Measurements from ENCODE around the gene ACVR1B. TPM values are rescaled to one million over a fixed set of nuclear protein-coding genes. Genes with fewer than 3 reads are reported as not detected.

ACVR1B gene
- total RNA-seq, 1 experiment from 2014 or later, result 13.4 TPM

GRCh38 chr12:51959921-51960320, 8.4 kb downstream of the ACVR1B start:
- no peaks in the 10 kb centered on the region for H3K9me2 ChIP-seq (ENCODE audit: insufficient read depth)
- H3K27ac ChIP-seq, result no peak overlapping the region
- peaks cover 3% of the 10 kb centered on the region; the same call in 1 of the 2 replicates for H4K20me1 ChIP-seq (ENCODE audit: insufficient read depth)
- H3K9me3 ChIP-seq (ENCODE audit: insufficient read depth, low read depth), result no peaks in the 10 kb centered on the region
- TF ChIP-seq EZH2 (IDR thresholded peaks at IDR 0.05; ENCODE audit: low read depth) (no peak), CTCF (conservative IDR thresholded peaks at IDR 0.05) (no peak)
- H2AFZ ChIP-seq, result no peak overlapping the region
- H3K4me3 ChIP-seq, result no peak overlapping the region
- no peaks in the 10 kb centered on the region; the same call in 1 of the 2 replicates for H3K36me3 ChIP-seq (ENCODE audit: low read depth)
- no TSS peak for BruUV-seq (replicated peaks)
- no peak overlapping the region for H3K4me2 ChIP-seq
- intact Hi-C loops (cut with micrococcal nuclease; ENCODE audit: unreplicated experiment), result no loop called here
- ChIA-PET CTCF (no interaction called here), POLR2A (ENCODE audit: unreplicated experiment) (no interaction called here)
- H3K79me2 ChIP-seq (ENCODE audit: low read depth), result peaks cover 31% of the 10 kb centered on the region
- DNase-seq, result no peak
- H3F3A ChIP-seq (ENCODE audit: insufficient read depth, low read depth), result no peaks in the 10 kb centered on the region; the same call in 1 of the 2 replicates
- H3K4me1 ChIP-seq (replicated peaks; ENCODE audit: insufficient read depth), result peaks cover 8% of the 10 kb centered on the region
- H3K27me3 ChIP-seq (ENCODE audit: insufficient read depth, low read depth), result no peaks in the 10 kb centered on the region

- peaks cover 2% of the 10 kb centered on the region; the same call in 1 of the 2 replicates for H3K4me1 ChIP-seq (replicated peaks; ENCODE audit: insufficient read depth)
- no peaks in the 10 kb centered on the region for H3K9me2 ChIP-seq (ENCODE audit: insufficient read depth)
- H3K36me3 ChIP-seq (ENCODE audit: low read depth), result no peaks in the 10 kb centered on the region; the same call in 1 of the 2 replicates
- no peak overlapping the region for H3K4me3 ChIP-seq
- ChIA-PET CTCF (no interaction called here), POLR2A (ENCODE audit: unreplicated experiment) (no interaction called here)
- TF ChIP-seq CTCF (conservative IDR thresholded peaks at IDR 0.05) (no peak), EZH2 (IDR thresholded peaks at IDR 0.05; ENCODE audit: low read depth) (no peak)
- no peak for DNase-seq
- BruUV-seq (replicated peaks), result no TSS peak
- H3F3A ChIP-seq (ENCODE audit: insufficient read depth, low read depth), result no peaks in the 10 kb centered on the region; the same call in 1 of the 2 replicates
- intact Hi-C loops (cut with micrococcal nuclease; ENCODE audit: unreplicated experiment), result no loop called here
- H3K27me3 ChIP-seq (ENCODE audit: insufficient read depth, low read depth), result no peaks in the 10 kb centered on the region
- H4K20me1 ChIP-seq (ENCODE audit: insufficient read depth), result peaks cover 3% of the 10 kb centered on the region; the same call in 1 of the 2 replicates
- no peak overlapping the region for H3K4me2 ChIP-seq
- H2AFZ ChIP-seq, result no peak overlapping the region
- no peaks in the 10 kb centered on the region for H3K9me3 ChIP-seq (ENCODE audit: insufficient read depth, low read depth)
- H3K79me2 ChIP-seq (ENCODE audit: low read depth), result peaks cover 26% of the 10 kb centered on the region
- H3K27ac ChIP-seq, result no peak overlapping the region
Observed at GRCh38 chr12:51960488-51960887, 9.0 kb downstream of the ACVR1B start.

- no peaks in the 10 kb centered on the region; the same call in 1 of the 2 replicates for H3K36me3 ChIP-seq (ENCODE audit: low read depth)
- DNase-seq, result no peak
- intact Hi-C loops (cut with micrococcal nuclease; ENCODE audit: unreplicated experiment), result no loop called here
- H2AFZ ChIP-seq, result no peak overlapping the region
- H3K27me3 ChIP-seq (ENCODE audit: insufficient read depth, low read depth), result no peaks in the 10 kb centered on the region
- no peaks in the 10 kb centered on the region for H3K4me1 ChIP-seq (replicated peaks; ENCODE audit: insufficient read depth)
- no peak overlapping the region for H3K4me3 ChIP-seq
- H3F3A ChIP-seq (ENCODE audit: insufficient read depth, low read depth), result no peaks in the 10 kb centered on the region; the same call in 1 of the 2 replicates
- CTCF ChIA-PET, result no interaction called here
- POLR2A ChIA-PET (ENCODE audit: unreplicated experiment), result no interaction called here
- no TSS peak for BruUV-seq (replicated peaks)
- no peaks in the 10 kb centered on the region for H3K9me3 ChIP-seq (ENCODE audit: insufficient read depth, low read depth)
- no peak for TF ChIP-seq CTCF (conservative IDR thresholded peaks at IDR 0.05)
- no peak for TF ChIP-seq EZH2 (IDR thresholded peaks at IDR 0.05; ENCODE audit: low read depth)
- H3K27ac ChIP-seq, result no peak overlapping the region
- H3K79me2 ChIP-seq (ENCODE audit: low read depth), result peaks cover 22% of the 10 kb centered on the region
- H3K4me2 ChIP-seq, result no peak overlapping the region
- no peaks in the 10 kb centered on the region; the same call in 1 of the 2 replicates for H4K20me1 ChIP-seq (ENCODE audit: insufficient read depth)
- no peaks in the 10 kb centered on the region for H3K9me2 ChIP-seq (ENCODE audit: insufficient read depth)
Observed at GRCh38 chr12:51960890-51961289, 9.4 kb downstream of the ACVR1B start.

Data from PC-9 (cell line).